GM12801 (cell line): ENCODE results near the gene SNX4.

Experiments used
- CTCF ChIP-seq: IDR thresholded peaks from one replicate; pipeline ENCODE4 v1.5.1; 2011; ENCODE audit warnings: control low read depth; ENCODE audit not compliant: insufficient read length; ENCODE audit errors: extremely low read depth

The SNX4 gene

DNA sequence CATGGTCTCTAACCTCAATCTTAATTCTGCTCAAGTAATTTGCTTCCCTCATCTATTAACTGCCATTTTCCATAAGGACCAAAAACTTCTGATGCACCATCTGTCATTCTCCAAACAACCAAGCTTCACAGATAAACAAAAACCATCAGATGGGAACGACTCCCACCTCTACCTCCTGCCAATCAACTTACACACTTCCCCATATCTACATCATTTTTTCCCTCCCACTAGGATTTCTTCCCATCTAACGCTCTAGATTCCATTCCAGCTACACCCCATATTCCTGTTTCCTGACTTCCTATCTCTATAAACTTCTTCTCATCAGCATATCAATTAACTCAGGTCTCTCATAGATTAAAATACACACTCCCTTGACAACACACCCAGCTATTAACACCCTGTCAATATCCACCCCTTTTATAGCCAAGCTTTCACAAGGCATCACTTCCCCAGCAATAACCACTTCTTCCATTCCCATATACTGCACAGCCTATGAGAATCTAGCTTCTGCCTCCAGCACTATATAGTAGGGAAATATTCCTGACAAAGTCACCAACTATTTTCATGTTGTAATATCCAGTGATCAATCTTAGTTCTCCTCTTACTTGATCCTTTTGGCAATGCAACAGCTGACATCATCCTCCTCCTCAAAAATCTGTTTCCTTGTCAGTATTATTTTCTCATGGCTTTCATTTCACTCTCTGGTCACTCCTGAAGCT, 39.2 kb downstream of the SNX4 start:
- no peak for TF ChIP-seq CTCF

GRCh38 chr3:125479091-125479490, 40.9 kb downstream of the SNX4 start:
- no peak for TF ChIP-seq CTCF

DNA sequence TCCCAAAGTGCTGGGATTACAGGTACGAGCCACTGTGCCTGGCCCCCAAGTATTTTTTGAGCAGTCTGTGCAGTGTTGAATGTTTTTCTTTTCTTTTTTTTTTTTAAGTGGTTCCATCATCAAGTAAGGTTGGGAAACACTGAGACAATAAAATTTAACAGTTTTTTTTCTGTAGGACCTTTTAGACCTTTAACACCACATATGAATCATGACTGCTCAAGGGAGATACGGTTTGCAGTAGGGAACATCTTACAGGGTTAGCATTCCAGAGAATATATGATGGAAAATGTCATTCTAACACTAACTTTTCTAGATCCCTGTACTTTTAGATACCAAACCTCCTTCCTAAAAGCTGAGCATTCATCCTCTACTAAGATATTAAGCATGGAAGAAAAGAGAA, 41.7 kb downstream of the SNX4 start:
- TF ChIP-seq CTCF: no peak

GRCh38 chr3:125477701-125478100, 42.3 kb downstream of the SNX4 start:
- TF ChIP-seq CTCF: no peak

DNA sequence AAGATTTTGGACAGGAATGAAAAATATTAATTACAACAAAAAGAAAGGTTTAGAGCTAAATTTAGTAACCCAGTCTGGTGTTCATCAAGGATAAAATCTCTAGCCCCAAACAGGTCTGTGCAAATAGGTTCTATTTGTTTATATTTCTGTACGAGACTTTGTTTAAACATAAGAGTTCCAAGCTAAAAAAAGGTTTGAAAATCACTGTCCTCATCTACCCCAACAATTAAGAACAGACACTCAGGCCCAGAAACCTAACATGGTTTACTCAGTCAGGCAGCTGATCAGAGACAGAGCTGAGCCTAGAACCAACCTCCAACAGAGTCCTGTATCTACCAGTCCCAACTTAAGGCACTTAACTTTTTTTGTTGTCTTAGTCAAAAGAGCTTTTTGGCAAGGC, 49.3 kb downstream of the SNX4 start:
- TF ChIP-seq CTCF: no peak

DNA sequence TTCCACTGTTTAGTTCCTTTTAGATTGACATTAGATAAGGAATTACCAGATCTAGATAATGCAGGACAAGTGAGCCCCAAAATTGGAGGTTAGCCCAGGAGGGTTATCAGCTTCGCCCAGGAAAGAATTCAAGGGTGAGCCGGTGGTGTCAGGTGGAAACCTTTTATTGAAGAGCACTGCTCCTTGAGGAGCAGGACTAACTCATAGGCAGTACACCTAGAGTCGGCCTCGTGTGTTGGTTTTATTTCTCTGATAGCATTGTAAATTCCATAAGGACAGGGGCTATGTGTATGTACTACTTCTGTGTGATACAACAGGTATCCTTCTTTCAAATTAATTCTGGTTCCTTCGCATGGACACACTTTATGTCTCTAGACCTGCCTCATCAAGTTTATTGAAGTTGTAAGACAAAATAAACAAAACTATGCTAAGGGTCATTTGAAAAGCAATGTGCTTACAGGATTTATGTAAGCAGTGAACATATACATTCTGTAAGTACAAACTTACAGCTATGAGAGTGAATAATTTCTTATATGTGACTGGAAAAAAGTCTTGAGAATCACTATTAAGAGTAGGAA, 57.2 kb downstream of the SNX4 start:
- no peak for TF ChIP-seq CTCF

GRCh38 chr3:125461896-125462295, 58.1 kb downstream of the SNX4 start:
- TF ChIP-seq CTCF: no peak
